Measurements from ENCODE around the gene ADRB2.
A peak's percentile ranks its signal among the peaks of the same experiment; 100 is the strongest.

The ADRB2 gene

DNA sequence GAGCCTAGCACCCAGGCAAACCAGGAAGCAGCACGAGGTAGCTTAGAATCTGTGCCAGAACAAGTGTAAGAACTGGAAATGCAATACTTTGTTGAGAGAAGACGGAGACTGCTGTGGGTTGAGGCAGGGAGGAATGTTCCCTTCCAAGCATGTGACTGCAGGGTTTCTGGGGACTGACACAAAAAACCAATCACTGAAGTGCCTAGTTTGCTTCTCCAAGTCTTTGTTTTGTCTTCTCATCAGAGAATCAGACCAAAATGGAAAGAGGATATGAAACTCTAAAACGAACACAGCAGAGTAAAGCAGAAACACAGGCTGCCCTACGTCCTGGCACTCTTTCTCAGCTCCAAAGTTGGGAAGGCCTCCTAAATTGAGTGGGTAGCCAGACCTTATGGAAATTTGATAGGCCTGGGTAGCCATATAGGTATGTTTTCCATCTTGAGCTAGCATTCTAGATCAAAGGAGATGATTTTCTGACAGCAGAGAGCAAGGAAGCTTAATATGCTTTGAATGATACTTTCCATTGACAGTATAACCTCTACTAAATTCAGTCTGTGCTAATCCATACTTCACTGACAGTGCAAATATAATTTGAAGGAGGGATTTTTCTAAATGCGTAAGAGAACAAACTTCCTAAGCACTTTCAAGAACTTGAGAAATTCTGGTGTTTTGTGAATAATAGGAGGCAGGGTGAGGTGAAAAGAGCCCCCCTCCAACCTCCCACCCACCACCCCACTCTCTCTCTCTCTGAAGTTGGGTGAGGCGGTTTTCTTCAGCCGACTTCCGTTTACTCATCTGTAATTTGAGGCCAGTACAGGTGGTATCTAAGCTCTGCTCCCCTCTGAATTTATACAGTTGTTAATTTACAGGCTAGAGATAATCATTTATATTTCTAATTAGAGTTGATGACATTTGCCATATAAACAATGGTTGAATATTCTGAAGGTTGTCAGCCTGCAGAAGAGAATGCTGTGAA lies 5.5 kb downstream of the ADRB2 start:
- no peak for DNase-seq

DNA sequence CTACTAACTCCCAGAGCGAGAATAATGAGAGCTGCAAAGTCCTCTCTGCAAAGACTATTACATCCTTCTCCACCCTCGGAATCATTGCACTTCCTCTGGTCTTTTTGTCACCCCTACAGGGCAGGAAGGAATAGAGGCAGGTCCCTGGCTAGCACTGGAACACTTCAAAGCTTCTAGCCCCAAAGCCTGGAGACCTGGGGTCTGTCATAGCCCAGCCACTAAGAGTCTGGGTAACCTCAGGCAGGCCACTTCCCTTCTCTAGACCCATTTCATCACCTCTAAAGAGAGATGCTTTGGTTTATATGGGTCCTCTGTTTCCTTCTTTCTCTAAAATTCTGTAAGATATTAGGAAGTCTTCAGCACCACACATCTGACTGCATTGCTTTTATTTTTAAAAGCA lies 6.7 kb downstream of the ADRB2 start:
- DNase-seq: no peak

DNA sequence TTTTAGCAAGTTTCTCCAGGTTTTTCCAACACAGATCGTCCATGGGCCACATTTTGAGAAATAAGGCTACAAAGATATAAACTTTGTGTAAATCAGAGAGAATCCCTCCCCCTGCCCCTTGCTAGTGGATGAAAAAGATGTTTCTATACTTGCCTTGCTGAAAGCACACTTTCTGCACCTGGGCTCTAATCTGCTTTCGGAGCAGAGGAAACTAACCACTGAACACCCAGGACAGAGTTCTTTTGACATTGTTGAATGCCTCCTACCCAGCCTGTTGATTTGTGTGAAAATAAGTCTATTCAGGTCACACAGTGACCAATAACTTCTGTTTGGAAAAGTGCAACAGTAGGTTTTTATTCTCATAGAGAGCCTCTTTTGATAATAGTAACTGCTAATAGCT lies 7.5 kb downstream of the ADRB2 start:
- no peak for DNase-seq

GRCh38 chr5:148834689-148835088 lies 8.3 kb downstream of the ADRB2 start:
- DNase-seq: no peak

DNA sequence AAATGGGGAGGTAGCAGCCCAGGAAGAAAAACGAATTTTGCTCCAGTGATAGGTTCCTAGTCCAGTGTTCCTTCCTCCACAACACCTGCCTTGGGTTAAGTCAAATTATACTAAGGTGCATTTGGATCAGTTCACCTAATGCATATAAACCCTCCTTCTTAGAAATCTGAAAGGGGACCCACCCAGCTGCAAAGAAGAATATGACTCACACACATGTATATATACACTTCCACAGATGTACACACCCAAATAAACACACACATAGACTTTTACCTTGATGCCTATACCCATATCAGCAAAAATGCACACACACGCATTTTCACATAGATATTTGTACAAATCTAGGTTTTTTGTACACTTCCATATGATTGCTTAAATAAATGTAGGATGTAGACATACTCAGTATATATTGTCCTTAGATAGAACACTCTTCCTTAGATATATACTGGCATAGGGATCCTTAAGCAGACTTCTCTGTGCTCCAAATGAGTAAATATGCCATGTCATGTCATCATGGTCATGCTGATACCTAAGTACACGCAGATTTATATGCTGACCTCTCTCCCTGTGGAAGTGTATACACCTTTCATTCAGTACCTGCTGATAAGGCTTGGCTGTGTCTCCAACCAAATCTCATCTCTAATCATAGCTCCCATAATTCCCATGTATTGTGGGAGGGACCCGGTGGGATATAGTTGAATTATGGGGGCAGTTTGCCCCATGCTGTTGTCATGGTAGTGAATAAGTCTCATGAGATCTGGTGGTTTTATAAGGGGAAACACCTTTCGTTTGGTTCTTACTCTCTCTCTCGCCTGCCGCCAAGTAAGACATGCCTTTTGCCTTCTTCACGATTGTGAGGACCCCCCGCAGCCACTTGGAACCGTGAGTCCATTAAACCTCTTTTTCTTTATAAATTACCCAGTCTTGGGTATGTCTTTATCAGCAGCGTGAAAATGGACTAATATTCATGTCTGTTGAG lies 10.2 kb downstream of the ADRB2 start:
- DNase-seq: no peak

GRCh38 chr5:148837383-148837782 lies 11.0 kb downstream of the ADRB2 start:
- no peak for DNase-seq

- no peak for DNase-seq
Measured at GRCh38 chr5:148838357-148838756, 11.9 kb downstream of the ADRB2 start.

- no peak for DNase-seq
Measured at GRCh38 chr5:148839960-148840359, 13.5 kb downstream of the ADRB2 start.

DNA sequence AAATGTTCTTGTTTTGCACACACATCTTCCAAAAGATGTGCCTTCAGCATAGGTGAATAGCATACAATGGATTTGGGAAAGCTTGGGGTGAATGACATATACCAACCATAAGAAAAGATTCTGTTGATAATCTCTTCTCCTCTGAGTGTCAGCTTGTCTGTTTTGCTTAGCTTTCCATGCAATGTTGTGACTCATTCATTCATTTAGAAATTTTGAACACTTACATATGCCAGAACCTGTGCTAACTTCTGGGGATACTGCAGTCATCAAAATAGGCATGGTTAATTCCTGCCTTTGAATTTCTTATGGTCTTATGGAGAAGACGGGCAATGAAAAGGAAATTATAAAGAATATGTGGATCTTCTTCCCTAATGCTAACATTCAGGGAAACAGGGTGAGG lies 14.1 kb downstream of the ADRB2 start:
- DNase-seq: no peak

GRCh38 chr5:148841519-148841918 lies 15.1 kb downstream of the ADRB2 start:
- no peak for DNase-seq

DNA sequence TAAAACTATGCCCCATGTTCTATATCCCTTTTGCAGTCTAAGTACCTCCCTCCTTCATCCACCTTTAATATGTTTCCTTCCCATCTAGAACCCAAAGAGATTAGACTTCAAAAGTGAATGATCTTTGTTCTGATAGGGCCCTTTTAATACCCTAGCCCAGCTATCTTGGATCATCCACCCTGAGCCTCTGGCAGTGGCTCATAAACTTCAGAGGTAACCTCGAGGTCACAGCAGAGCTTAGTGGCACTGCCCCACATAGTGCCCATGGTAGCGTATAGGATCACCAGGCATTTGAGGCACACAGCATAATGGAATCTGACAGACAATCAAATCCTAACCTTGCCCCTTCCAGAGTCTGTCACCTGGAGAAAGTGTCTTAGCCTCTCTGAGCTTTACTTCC lies 15.8 kb downstream of the ADRB2 start:
- DNase-seq: no peak

DNA sequence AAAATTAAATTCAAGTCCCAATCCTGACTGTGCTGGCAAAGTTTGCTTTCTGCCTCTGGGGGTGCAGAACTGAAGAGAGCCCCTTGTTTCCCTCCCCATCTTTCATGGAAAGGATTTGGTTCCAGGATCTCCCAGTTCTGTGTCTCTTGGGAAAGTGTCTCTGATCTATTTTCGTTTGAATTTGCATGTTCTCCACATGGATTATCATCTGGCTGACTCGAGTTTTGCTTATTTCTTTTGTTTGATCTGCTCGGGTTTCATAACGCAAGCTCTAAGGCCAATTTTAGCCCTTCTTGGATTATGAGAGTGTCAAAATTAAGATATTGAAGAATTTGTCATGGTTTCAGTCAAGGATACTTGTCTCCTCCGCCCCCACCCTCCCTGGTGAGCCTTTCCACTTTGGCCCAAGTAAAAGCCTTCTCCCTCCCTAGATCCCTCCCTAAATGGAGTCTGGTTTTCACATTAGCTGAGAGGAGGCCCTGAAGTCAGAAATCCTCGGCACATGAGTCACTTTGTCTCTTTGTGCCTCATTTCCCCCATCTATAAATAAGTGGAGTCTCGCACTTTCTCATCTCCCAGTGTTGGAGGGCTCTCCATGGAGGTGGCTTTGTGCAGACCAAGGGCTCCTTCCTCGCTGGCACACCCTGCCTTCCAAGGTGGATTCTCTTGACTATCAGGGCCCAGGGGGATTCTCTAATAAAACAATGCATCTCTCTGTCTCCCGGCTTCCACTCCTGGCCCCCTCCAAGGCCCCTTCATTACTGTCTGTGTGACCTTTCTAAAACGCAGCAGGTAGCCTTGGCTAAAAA lies 17.3 kb downstream of the ADRB2 start:
- DNase-seq: no peak

DNA sequence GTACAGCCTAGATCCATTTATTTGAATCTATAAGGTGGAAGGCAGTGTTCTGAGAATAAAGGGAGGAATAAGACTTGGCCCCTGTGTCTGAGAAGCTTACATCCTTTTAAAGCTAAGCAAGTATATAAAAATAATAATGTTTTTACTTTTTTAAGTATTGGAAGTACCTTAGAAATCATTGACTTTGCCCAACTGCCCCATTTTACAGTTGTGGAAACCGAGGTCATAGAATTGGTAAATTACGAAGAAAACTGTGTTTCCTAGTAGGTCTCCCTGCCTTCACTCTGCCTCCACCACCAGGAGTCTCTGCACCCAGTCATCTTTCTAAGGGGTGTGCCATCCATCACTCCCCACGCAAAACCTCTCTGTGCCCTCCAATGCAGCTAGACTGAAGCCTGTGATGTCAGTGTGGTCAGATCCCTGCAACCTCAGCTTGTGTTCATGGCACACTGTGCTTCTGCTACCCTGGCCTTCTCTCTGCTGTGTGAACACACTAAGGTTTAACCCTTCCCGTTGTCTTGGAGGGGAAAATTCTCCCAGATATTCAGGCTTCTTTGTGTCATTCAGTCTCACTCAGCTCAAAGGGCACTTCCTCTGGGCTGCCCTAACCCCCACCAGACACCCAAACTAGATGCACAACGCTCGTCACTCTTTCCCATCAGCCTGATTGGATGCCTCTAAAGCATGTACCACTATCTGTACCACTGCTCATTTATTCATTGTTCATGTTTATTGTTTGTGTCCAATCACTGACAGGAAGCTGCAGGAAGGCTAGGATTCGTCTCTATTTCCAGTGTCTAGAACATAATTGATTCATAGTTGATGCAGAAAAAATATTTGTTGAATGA lies 18.2 kb downstream of the ADRB2 start:
- DNase-seq: peak; percentile 20

GRCh38 chr5:148846930-148847329 lies 20.5 kb downstream of the ADRB2 start:
- DNase-seq: no peak

DNA sequence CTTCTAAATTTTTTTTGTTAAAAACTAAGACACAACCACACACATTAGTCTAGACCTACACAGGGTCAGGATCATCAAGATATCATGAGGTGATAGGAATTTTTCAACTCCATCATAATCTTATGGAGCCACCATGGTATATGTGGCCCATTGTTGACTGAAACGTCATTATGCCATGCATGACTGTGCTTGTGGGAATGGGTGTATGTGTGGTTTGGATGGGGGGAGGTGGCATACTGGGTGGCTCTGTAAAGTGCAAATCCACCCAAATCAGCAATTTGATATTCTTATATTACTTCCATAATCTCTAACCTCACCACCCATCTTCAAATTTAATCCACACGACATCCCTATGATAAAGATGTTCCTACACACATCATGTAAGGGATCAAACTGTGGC lies 21.0 kb downstream of the ADRB2 start:
- no peak for DNase-seq

DNA sequence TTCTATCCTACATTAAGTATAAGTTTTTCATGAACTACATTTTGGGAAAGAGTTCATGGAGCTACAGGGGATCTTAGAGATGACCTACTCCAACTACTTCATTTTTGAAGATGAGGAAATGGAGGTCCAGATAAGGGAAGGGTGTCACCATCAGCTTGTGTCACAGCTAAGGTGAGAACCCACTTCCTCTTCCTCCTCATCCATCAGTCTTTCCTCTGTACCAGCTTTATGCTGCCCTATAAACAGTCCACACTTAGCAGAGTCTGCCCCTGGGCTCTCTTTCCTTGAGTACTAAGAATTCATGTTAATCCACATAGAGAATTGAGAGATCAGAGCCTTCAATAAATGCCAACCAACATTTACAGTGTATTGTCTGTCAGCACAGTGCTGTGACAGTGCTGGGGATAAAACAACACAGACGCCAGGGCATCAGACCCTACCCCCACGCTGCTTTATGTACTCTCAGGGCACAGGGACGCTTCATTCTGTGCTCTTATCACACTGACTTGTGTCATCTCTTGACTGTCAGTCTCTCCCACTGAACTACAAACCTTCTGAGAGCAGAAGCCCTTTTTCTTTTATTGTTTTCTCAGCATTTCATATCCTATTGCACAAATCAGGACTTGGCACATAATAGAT lies 22.1 kb downstream of the ADRB2 start:
- no peak for DNase-seq

DNA sequence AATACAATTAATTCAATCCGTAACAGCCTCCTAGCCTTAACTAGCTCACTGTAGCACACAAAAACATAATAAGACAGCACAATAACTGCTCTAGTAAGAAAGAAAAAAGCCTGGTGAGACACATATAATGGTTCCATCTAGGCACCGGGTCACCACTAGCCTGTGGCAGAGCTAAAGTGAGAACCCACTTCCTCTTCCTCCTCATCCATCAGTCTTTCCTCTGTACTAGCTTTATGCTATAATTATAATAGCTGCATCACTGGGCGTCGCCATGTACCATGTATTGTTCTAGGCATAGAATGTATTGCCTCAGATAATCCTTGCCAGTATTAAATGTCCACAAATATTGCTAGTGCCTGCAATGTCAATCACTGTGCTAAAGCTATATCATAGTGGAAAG lies 23.1 kb downstream of the ADRB2 start:
- DNase-seq: peak; percentile 8

DNA sequence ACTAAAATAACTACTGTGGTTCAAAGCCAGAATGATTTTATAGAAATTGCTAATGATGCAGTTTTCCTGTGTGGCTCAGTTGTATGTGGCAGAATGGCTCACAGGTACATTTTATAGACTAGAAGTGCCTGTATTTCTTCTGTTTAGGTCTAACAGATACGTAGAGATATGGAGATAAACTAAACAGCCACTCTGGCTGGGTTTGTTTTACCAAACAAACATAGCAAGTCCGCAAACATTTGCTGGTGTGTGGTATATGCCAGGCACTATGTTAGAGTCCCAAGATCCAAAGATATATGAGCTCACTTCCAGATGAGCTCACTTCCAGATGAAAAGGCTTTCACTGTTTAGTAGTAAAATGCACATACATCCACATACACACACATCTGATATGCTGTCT lies 24.4 kb downstream of the ADRB2 start:
- no peak for DNase-seq

- DNase-seq: no peak
Measured at GRCh38 chr5:148853868-148854267, 27.5 kb downstream of the ADRB2 start.

- no peak for DNase-seq
Measured at GRCh38 chr5:148855249-148856008, 29.0 kb downstream of the ADRB2 start.

- no peak for DNase-seq
Measured at GRCh38 chr5:148856009-148856367, 29.6 kb downstream of the ADRB2 start.
